Neural cell (in vitro differentiated cells): Measurements from ENCODE around the gene BMAL1. TPM values are rescaled to one million over a fixed set of nuclear protein-coding genes. Genes with fewer than 3 reads are reported as not detected.
"Not testable (repeated sequence)": the region's sequence is repeated elsewhere in the genome, so short reads cannot be mapped to it uniquely, and the experiment has no call there.

Experiments
- H2AFZ ChIP-seq: fragments of 200-600, 300-800 bp; sonication (generic), shearing (Covaris generic); 2 replicates; pipeline ENCODE4 v1.6.0; 2014; ENCODE audit warnings: low read depth, mild to moderate bottlenecking, antibody characterized with exemption, low read length, moderate library complexity
- H3F3A ChIP-seq: fragments of 200-600 bp; shearing (Covaris generic); 2 replicates; pipeline ENCODE4 v1.6.1; 2016; ENCODE audit warnings: mild to moderate bottlenecking, moderate library complexity, mixed read lengths, antibody characterized with exemption, low read length; ENCODE audit not compliant: insufficient read depth, poor library complexity, severe bottlenecking
- H3K27ac ChIP-seq: fragments of 200-600, 300-800 bp; sonication (generic), shearing (Covaris generic); 2 replicates; pipeline ENCODE4 v1.5.1; 2014; ENCODE audit warnings: mild to moderate bottlenecking, low read length, moderate library complexity
- H3K27me3 ChIP-seq: fragments of 300-800, 200-600 bp; sonication (generic), shearing (Covaris generic); 2 replicates; pipeline ENCODE4 v1.6.0; 2014; ENCODE audit warnings: mild to moderate bottlenecking, low read depth, low read length, moderate library complexity; ENCODE audit not compliant: insufficient read depth
- H3K36me3 ChIP-seq: fragments of 300-800, 200-600 bp; sonication (generic), shearing (Covaris generic); 2 replicates; pipeline ENCODE4 v1.5.1; 2014; ENCODE audit warnings: mild to moderate bottlenecking, antibody characterized with exemption, low read length, moderate library complexity; ENCODE audit not compliant: insufficient read depth
- H3K4me2 ChIP-seq: fragments of 300-800, 200-600 bp; sonication (generic), shearing (Covaris generic); 2 replicates; pipeline ENCODE4 v1.6.0; 2014; ENCODE audit warnings: mild to moderate bottlenecking, low read length
- H3K4me3 ChIP-seq: fragments of 300-800, 200-600 bp; sonication (generic), shearing (Covaris generic); 2 replicates; pipeline ENCODE4 v1.5.1; 2014; ENCODE audit warnings: mild to moderate bottlenecking, low read length, moderate library complexity
- H3K79me2 ChIP-seq: fragments of 200-600 bp; shearing (Covaris generic); replicated peaks from 2 replicates; pipeline ENCODE4 v1.6.0; 2014; ENCODE audit warnings: mild to moderate bottlenecking, low read length, moderate library complexity; ENCODE audit not compliant: insufficient read depth
- H3K9ac ChIP-seq: fragments of 300-800, 200-600 bp; sonication (generic), shearing (Covaris generic); 2 replicates; pipeline ENCODE4 v1.6.1; 2016; ENCODE audit warnings: mild to moderate bottlenecking, low read length, mixed read lengths
- H3K9me2 ChIP-seq: fragments of 200-600 bp; shearing (Covaris generic); 2 replicates; pipeline ENCODE4 v1.6.1; 2016; ENCODE audit warnings: mild to moderate bottlenecking, low read length, mixed read lengths; ENCODE audit not compliant: insufficient read depth
- H3K9me3 ChIP-seq: fragments of 200-600, 300-800 bp; sonication (generic), shearing (Covaris generic); 2 replicates; pipeline ENCODE4 v1.6.1; 2016; ENCODE audit warnings: mild to moderate bottlenecking, mixed run types, low read length, moderate library complexity, mixed read lengths
- H4K20me1 ChIP-seq: fragments of 200-600 bp; shearing (Covaris generic); 2 replicates; pipeline ENCODE4 v1.6.1; 2016; ENCODE audit warnings: mild to moderate bottlenecking, mixed run types; ENCODE audit not compliant: insufficient read depth
- CTCF ChIP-seq: fragments of 450-650 bp; IDR thresholded peaks from 2 replicates; pipeline ENCODE4 v1.5.1; 2014; ENCODE audit warnings: antibody characterized with exemption, mild to moderate bottlenecking, moderate library complexity; ENCODE audit not compliant: poor library complexity, severe bottlenecking
- EP300 ChIP-seq: fragments of 450-650 bp; conservative IDR thresholded peaks from 2 replicates; pipeline ENCODE4 v1.6.1; 2014; ENCODE audit warnings: antibody characterized with exemption, mild to moderate bottlenecking, moderate library complexity; ENCODE audit not compliant: poor library complexity, severe bottlenecking
- EZH2 ChIP-seq: fragments of 200-600, 300-800 bp; shearing (Covaris generic), sonication (generic); IDR thresholded peaks from 2 replicates; pipeline ENCODE4 v1.6.1; 2014; ENCODE audit warnings: antibody characterized with exemption, low read length, borderline replicate concordance, mild to moderate bottlenecking; ENCODE audit not compliant: insufficient read depth, poor library complexity, severe bottlenecking
- MXI1 ChIP-seq: fragments of 450-650 bp; conservative IDR thresholded peaks from 2 replicates; pipeline ENCODE4 v1.6.1; 2014; ENCODE audit warnings: antibody characterized with exemption, mild to moderate bottlenecking; ENCODE audit not compliant: poor library complexity, severe bottlenecking
- POLR2AphosphoS5 ChIP-seq: IDR thresholded peaks from 2 replicates; pipeline ENCODE4 v1.6.1; 2012
- RAD21 ChIP-seq: fragments of 450-650 bp; conservative IDR thresholded peaks from 2 replicates; pipeline ENCODE4 v1.6.1; 2014; ENCODE audit warnings: antibody characterized with exemption, mild to moderate bottlenecking, moderate library complexity
- REST ChIP-seq: IDR thresholded peaks from 2 replicates; pipeline ENCODE4 v1.6.1; 2012; ENCODE audit warnings: borderline replicate concordance
- SMC3 ChIP-seq: fragments of 450-650 bp; conservative IDR thresholded peaks from 2 replicates; pipeline ENCODE4 v1.6.1; 2014; ENCODE audit warnings: antibody characterized with exemption, mild to moderate bottlenecking, moderate library complexity; ENCODE audit not compliant: poor library complexity
- TAF1 ChIP-seq: IDR thresholded peaks from 2 replicates; pipeline ENCODE4 v1.6.1; 2012; ENCODE audit warnings: low read depth
- polyA plus RNA-seq: library from polyadenylated mRNA; depleted of rRNA; stranded (reverse); fragments of >200 nt; gene quantifications from 2 replicates; pipeline ENCODE4 v1.2.3, GENCODE V29; 2014

Gene BMAL1
- polyA plus RNA-seq, 1 donor from 2014 or later, result 17.1 TPM

- Histone ChIP-seq H3K4me2 (no peak overlapping the region), H3K9me2 (no peaks in the 10 kb centered on the region)
Measured at GRCh38 chr11:13391217-13391616, 113.6 kb downstream of the BMAL1 start.

GRCh38 chr11:13398335-13398734 lies 120.7 kb downstream of the BMAL1 start:
- not testable (repeated sequence) for H4K20me1 ChIP-seq, H3K79me2 ChIP-seq, H3F3A ChIP-seq, H3K27me3 ChIP-seq, H3K9me3 ChIP-seq, H3K9ac ChIP-seq, H2AFZ ChIP-seq, H3K4me2 ChIP-seq, H3K4me3 ChIP-seq, H3K36me3 ChIP-seq, H3K9me2 ChIP-seq, H3K27ac ChIP-seq

More at GRCh38 chr11:13391217-13391616, 113.6 kb downstream of the BMAL1 start:
- H3K79me2 ChIP-seq, result no peaks in the 10 kb centered on the region
- H3K9ac ChIP-seq, result no peak overlapping the region
- H3K9me3 ChIP-seq, result no peaks in the 10 kb centered on the region
- no peaks in the 10 kb centered on the region for H4K20me1 ChIP-seq
- H3K27ac ChIP-seq, result no peak overlapping the region
- no peak overlapping the region for H3K4me3 ChIP-seq
- TF ChIP-seq TAF1, result no peak
- TF ChIP-seq RAD21, result no peak
- no peak for TF ChIP-seq MXI1
- no peak for TF ChIP-seq CTCF
- TF ChIP-seq EP300, result no peak
- no peak for TF ChIP-seq POLR2AphosphoS5
- no peak for TF ChIP-seq EZH2
- no peak for TF ChIP-seq SMC3
- no peak for TF ChIP-seq REST
- peaks cover 5% of the 10 kb centered on the region for H3K36me3 ChIP-seq
- H3K27me3 ChIP-seq, result no peaks in the 10 kb centered on the region
- H3F3A ChIP-seq, result no peaks in the 10 kb centered on the region
- no peak overlapping the region for H2AFZ ChIP-seq

- Histone ChIP-seq H3K4me3 (no peak overlapping the region), H3K9ac (no peak overlapping the region), H3K27ac (no peak overlapping the region), H3K79me2 (no peaks in the 10 kb centered on the region), H2AFZ (no peak overlapping the region), H3K9me3 (no peaks in the 10 kb centered on the region), H3K36me3 (peaks cover 18% of the 10 kb centered on the region), H3F3A (no peaks in the 10 kb centered on the region), H3K4me2 (no peak overlapping the region), H4K20me1 (no peaks in the 10 kb centered on the region), H3K27me3 (no peaks in the 10 kb centered on the region), H3K9me2 (no peaks in the 10 kb centered on the region)
- no peak for TF ChIP-seq POLR2AphosphoS5
- TF ChIP-seq TAF1, result no peak
- no peak for TF ChIP-seq RAD21
- no peak for TF ChIP-seq EP300
- TF ChIP-seq MXI1, result no peak
- TF ChIP-seq REST, result no peak
- TF ChIP-seq CTCF, result no peak
- no peak for TF ChIP-seq SMC3
- TF ChIP-seq EZH2, result no peak
Measured at GRCh38 chr11:13405220-13405619, 127.6 kb downstream of the BMAL1 start.
